Bronchial epithelial cell (primary cell): ENCODE data around the gene SLC30A3. TPM values are rescaled to one million over a fixed set of nuclear protein-coding genes. Genes with fewer than 3 reads are reported as not detected.
"Not testable (repeated sequence)": the region's sequence is repeated elsewhere in the genome, so short reads cannot be mapped to it uniquely, and the experiment has no call there.

Experiments used
- DNase-seq: peaks from one replicate; pipeline ENCODE4 v3.0.0-alpha.2; 2010; ENCODE audit warnings: low read depth
- FAIRE-seq: peaks from 2 replicates; lab custom pipeline; 2011; peaks lifted over from hg19 to GRCh38; lab: Jason Lieb, UNC
- H3K27me3 ChIP-seq: 2 replicates; pipeline ENCODE4 v1.5.1; 2011; ENCODE audit warnings: low read length; ENCODE audit not compliant: control insufficient read depth, insufficient read depth
- H3K36me3 ChIP-seq: 2 replicates; pipeline ENCODE4 v1.5.1; 2011; ENCODE audit warnings: low read length; ENCODE audit not compliant: control insufficient read depth, insufficient read depth
- H3K4me3 ChIP-seq: 2 replicates; pipeline ENCODE4 v1.5.1; 2011; ENCODE audit warnings: mild to moderate bottlenecking, low read depth, low read length, control low read depth
- CTCF ChIP-seq: IDR thresholded peaks from 2 replicates; pipeline ENCODE4 v1.5.1; 2011; ENCODE audit warnings: mild to moderate bottlenecking, moderate library complexity, low read length, control low read depth, inconsistent platforms; ENCODE audit not compliant: insufficient read depth, severe bottlenecking
- total RNA-seq: library from RNA; depleted of rRNA; stranded (reverse); fragments of >200 nt; gene quantifications from 2 replicates; pipeline ENCODE4 v1.2.1, GENCODE V29; 2014

Gene SLC30A3
- total RNA-seq, 1 donor from 2014 or later: not detected

DNA sequence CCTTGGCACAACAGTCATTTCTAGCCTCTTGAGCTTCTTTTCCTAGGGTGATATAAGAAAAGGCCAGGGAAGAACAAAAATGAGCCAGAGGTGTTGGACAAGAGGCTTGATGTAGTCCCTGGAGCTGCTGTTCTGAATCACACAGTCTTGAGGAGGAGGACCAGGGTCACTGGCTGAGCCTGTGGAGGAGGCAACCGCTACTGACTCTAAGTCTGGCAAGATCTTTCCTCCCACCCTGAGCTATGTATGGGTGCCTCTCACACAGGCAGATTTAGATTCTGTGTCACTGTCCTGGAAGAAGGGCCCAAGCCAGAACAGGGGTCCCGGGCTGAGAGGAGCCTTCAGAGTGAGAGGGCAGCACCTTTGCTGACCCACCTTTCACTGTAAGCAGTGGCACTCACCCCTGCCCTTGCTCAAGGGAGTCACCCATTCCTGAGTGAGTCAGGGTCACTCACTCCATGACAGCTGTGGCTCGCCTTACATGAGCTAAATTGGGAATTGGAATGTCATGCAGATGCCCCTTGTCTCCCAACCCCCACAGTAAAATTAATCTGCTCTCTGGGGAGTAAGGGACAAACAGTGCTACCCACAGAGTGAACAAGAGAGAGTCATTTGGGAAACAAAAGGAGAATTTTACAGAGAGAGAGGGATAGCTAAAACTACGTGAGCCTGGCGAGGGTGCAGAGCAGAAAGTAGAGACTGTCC is 19.2 kb upstream of the SLC30A3 start, which contains the start of gene TRIM54:
TSS of gene TRIM54 (plus strand) at position 575 of the 705 bp plus-strand sequence. CDS start 303 bp downstream, outside the sequence.
- Histone ChIP-seq H3K4me3 (no peak within 1 kb of the TSS), H3K27me3 (peaks cover 5% of the 10 kb centered on the region), H3K36me3 (no peaks in the 10 kb centered on the region)
- DNase-seq: no peak
- FAIRE-seq: no peak
- TF ChIP-seq CTCF: no peak

- DNase-seq: no peak
- FAIRE-seq: no peak
- Histone ChIP-seq H3K27me3 (peaks cover 5% of the 10 kb centered on the region), H3K36me3 (no peaks in the 10 kb centered on the region), H3K4me3 (no peak overlapping the region)
- no peak for TF ChIP-seq CTCF
Measured at GRCh38 chr2:27281442-27281841, 18.6 kb upstream of the SLC30A3 start.

DNA sequence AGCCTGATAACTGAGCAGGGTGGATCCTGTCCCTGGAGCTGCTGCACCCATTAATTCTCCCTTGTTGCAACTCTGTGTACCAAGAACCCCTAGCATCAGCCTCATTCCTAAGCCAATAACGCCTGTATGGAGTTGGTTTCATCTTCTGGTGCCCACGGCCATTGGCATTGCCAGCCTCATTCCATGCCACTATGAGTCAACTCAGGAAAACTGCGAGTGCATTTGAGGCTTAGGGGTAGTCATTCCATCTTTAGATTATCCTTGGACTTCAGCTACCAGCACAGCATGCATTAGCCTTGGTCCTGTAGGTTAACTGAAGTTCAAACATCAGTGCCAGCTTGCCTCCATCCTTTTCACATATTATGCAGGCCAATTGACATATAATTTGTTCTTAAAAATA is 18.0 kb upstream of the SLC30A3 start:
- DNase-seq (no peak), FAIRE-seq (no peak)
- Histone ChIP-seq H3K36me3 (no peaks in the 10 kb centered on the region), H3K27me3 (peaks cover 5% of the 10 kb centered on the region), H3K4me3 (no peak overlapping the region)
- TF ChIP-seq CTCF: no peak

- H3K4me3 ChIP-seq: no peak overlapping the region
- no peaks in the 10 kb centered on the region for H3K36me3 ChIP-seq
- peaks cover 4% of the 10 kb centered on the region for H3K27me3 ChIP-seq
- no peak for TF ChIP-seq CTCF
- no peak for FAIRE-seq
- DNase-seq: no peak
Measured at GRCh38 chr2:27278010-27278409, 15.2 kb upstream of the SLC30A3 start.

DNA sequence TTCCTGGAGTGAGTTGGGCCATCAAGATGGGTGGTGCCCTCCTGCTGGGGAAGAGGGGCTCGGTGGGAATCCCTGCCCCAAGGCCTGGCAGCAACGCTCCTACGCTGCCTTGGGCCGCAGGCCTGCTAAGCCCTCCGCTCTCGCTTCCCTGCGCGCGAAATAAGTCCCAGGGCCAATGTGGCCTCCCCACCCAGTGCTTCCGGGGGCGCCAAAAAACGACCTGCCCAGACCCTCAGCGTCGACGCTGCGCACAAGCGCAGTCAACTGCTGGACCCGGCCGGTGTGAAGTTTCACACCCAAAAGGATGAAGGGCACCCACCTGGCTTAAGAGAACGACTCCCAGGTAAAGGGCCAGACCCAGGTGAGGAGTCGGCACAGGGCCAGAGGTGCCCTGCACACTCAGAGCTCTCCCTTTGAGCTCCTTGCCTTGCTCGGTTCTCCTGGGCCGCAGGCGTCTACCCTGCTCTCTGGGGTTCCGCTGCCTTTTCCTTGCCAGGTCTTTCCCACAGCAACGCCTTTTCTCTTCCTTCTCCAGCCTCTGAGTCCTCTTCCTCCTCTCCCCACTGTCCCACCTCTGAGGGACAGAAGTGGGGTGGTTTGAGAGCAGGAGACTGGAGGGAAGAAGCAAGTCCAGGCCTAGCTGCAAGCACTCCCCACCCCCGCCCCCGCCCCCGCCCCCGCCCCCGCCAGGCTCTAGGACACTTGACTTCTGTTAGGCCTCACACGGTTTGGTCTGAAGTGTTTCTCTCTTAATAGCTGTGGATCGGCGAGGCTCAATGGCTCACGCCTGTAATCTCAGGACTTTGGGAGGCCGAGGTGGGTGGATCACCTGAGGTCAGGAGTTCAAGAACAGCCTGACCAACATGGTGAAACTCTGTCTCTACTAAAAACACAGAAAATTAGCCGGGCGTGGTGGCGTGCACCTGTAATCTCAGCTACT is 12.6 kb upstream of the SLC30A3 start, which contains the start of gene DNAJC5G:
TSS of gene DNAJC5G (plus strand) at position 223 of the 940 bp plus-strand sequence. CDS start 1,296 bp downstream, outside the sequence.
- DNase-seq (no peak), FAIRE-seq (no peak)
- Histone ChIP-seq H3K36me3 (no peaks in the 10 kb centered on the region), H3K27me3 (peaks cover 2% of the 10 kb centered on the region), H3K4me3 (no peak within 1 kb of the TSS)
- TF ChIP-seq CTCF: no peak

DNA sequence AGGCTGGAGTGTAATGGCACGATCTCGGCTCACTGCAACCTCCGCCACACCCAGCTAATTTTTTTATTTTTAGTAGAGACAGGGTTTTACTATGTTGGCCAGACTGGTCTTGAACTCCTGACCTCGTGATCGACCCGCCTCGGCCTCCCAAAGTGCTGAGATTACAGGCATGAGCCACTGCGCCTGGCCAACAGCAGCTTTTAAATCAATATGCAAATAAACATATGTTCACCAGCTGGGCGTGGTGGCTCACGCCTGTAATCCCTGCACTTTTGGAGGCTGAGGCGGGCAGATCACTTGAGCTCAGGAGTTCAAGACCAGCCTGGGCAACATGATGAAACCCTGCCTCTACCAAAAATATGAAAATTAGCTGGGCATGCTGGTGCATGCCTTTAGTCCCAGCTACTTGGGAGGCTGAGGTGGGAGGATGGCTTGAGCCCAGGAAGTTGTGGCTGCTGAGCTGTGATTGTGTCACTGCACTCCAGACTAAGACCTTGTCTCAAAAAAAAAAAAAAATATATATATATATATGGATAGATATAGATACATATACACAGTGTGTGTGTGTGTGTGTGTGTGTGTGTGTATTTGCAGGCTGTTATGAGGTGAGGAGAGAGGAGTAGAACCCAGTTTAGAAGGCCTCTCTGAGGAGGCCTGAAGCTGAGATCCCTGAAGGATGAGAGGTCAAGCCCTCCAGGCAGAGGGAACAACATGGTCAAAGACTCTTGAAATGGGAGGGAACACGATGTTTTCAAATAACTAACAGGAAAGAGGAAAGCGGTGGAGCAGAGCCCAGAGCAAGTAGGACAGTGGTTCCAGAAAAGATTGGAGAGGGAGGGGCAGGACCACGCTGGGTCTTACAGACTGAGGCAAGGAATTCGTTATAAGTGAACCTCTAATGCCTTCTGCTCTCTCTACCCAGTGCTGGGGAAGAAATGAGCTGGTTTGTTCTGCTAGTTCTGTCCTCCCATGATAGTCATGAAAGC is 10.0 kb upstream of the SLC30A3 start:
- not testable (repeated sequence) for H3K4me3 ChIP-seq, FAIRE-seq, H3K27me3 ChIP-seq, H3K36me3 ChIP-seq
- peak; percentile 23 for DNase-seq
